HEK293T (cell line): ENCODE data around the gene PRMT3.

ENCODE experiments used
- CTCF ChIA-PET: fragments of 350-600 bp; formaldehyde crosslinking; extraction: SDS; loops from one replicate; lab custom pipeline; 2021; ENCODE audit warnings: antibody characterized with exemption, inconsistent platforms; lab: Yijun Ruan, JAX
- POLR2A ChIA-PET: fragments of 350-600 bp; formaldehyde crosslinking; extraction: SDS; loops from one replicate; lab custom pipeline; 2020; ENCODE audit warnings: antibody characterized with exemption, inconsistent platforms; lab: Yijun Ruan, JAX
- DNase-seq: peaks from one replicate; pipeline ENCODE4 v3.0.0; 2012; ENCODE audit warnings: mixed read lengths; ENCODE audit errors: extremely low spot score
- ARNT ChIP-seq: fragments of 450-650 bp; IDR thresholded peaks from 2 replicates; pipeline ENCODE4 v1.6.1; 2017; ENCODE audit warnings: mild to moderate bottlenecking
- BHLHE40 ChIP-seq: fragments of 450-650 bp; IDR thresholded peaks from 2 replicates; pipeline ENCODE4 v1.6.1; 2016; ENCODE audit warnings: mild to moderate bottlenecking, moderate library complexity, borderline replicate concordance
- CTBP1 ChIP-seq: fragments of 450-650 bp; IDR thresholded peaks from 2 replicates; pipeline ENCODE4 v1.6.1; 2016; ENCODE audit warnings: borderline replicate concordance
- ELF4 ChIP-seq: fragments of 450-650 bp; IDR thresholded peaks from 2 replicates; pipeline ENCODE4 v1.6.1; 2017; ENCODE audit warnings: antibody characterized with exemption
- FOXA1 ChIP-seq: fragments of 450-650 bp; IDR thresholded peaks from 2 replicates; pipeline ENCODE4 v1.6.1; 2016; ENCODE audit warnings: mild to moderate bottlenecking
- FOXK2 ChIP-seq: fragments of 450-650 bp; IDR thresholded peaks from 2 replicates; pipeline ENCODE4 v1.6.1; 2016; ENCODE audit warnings: mild to moderate bottlenecking
- FOXM1 ChIP-seq: fragments of 450-650 bp; IDR thresholded peaks from 2 replicates; pipeline ENCODE4 v1.6.1; 2017; ENCODE audit warnings: mild to moderate bottlenecking, borderline replicate concordance
- HDGF ChIP-seq: fragments of 450-650 bp; IDR thresholded peaks from 2 replicates; pipeline ENCODE4 v1.6.1; 2017; ENCODE audit warnings: antibody characterized with exemption, borderline replicate concordance
- L3MBTL2 ChIP-seq: fragments of 450-650 bp; conservative IDR thresholded peaks from 2 replicates; pipeline ENCODE4 v1.6.1; 2016; ENCODE audit warnings: mild to moderate bottlenecking
- LEF1 ChIP-seq: fragments of 450-650 bp; IDR thresholded peaks from 2 replicates; pipeline ENCODE4 v1.6.1; 2017; ENCODE audit warnings: mild to moderate bottlenecking, borderline replicate concordance
- NFRKB ChIP-seq: fragments of 450-650 bp; IDR thresholded peaks from 2 replicates; pipeline ENCODE4 v1.6.1; 2016; ENCODE audit warnings: mild to moderate bottlenecking, moderate library complexity
- SP1 ChIP-seq: fragments of 450-650 bp; IDR thresholded peaks from 2 replicates; pipeline ENCODE4 v1.6.1; 2017
- SUZ12 ChIP-seq: fragments of 450-650 bp; IDR thresholded peaks from 2 replicates; pipeline ENCODE4 v1.6.1; 2016; ENCODE audit warnings: mild to moderate bottlenecking
- TARDBP ChIP-seq: fragments of 450-650 bp; IDR thresholded peaks from 2 replicates; pipeline ENCODE4 v1.6.1; 2016
- ZNF384 ChIP-seq: fragments of 450-650 bp; IDR thresholded peaks from 2 replicates; pipeline ENCODE4 v1.6.1; 2016
- TF ChIP-seq, protein P1 (sequence below): fragments of 450-650 bp; IDR thresholded peaks from 2 replicates; pipeline ENCODE4 v1.6.1; 2016

PRMT3 gene

DNA sequence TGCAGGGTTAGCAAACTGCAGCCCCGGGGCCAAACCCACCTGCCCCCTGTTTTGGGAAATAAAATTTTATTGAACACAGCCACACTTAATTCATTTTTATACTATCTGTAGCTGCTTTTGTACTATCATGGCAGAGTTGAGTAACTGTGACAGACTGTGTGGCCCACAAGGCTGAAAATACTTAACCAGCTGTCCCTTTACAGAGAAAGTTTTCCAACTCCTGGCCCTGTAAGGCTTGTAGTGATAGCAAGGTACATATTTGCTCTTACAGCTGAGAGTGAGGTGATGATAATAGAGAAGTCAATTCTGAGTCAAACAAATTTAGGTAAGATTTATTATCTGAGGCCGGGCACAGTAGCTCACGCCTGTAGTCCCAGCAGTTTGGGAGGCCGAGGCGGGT, 124.5 kb downstream of the PRMT3 start:
- ChIA-PET CTCF (no interaction called here), POLR2A (no interaction called here)
- no peak for DNase-seq
- no peak for TF ChIP-seq HDGF
- TF ChIP-seq LEF1 = no peak
- no peak for TF ChIP-seq BHLHE40
- no peak for TF ChIP-seq TARDBP
- no peak for TF ChIP-seq CTBP1
- TF ChIP-seq ARNT = no peak
- TF ChIP-seq FOXM1 = no peak
- TF ChIP-seq NFRKB = no peak
- TF ChIP-seq ZNF384 = no peak
- no peak for TF ChIP-seq SUZ12
- TF ChIP-seq FOXK2 = no peak
- TF ChIP-seq ELF4 = no peak
- no peak for TF ChIP-seq SP1
- TF ChIP-seq L3MBTL2 = no peak
- no peak for TF ChIP-seq FOXA1

DNA sequence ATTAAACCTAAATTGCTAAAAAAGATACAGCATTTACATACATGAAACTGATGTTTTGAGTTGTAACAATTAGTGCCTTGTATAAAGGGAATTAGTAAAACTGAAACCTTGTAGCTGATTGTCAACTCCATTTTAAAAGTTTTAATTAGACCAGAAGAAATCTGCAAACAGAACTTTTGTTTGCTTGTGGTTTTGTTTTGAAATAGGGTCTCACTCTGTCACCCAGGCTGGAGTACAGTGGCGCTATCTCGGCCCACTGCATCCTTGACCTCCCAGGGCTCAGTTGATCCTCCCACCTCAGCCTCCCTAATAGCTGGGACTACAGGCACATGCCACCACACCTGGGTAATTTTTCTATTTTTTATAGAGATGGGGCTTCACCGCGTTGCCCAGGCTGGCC, 125.4 kb downstream of the PRMT3 start:
- POLR2A ChIA-PET = no interaction called here
- CTCF ChIA-PET = no interaction called here
- DNase-seq = no peak
- TF ChIP-seq ZNF384 (no peak), SP1 (no peak), LEF1 (no peak), FOXA1 (no peak), L3MBTL2 (no peak), FOXK2 (no peak), HDGF (no peak), TARDBP (no peak), NFRKB (no peak), FOXM1 (no peak), ELF4 (no peak), CTBP1 (no peak)

DNA sequence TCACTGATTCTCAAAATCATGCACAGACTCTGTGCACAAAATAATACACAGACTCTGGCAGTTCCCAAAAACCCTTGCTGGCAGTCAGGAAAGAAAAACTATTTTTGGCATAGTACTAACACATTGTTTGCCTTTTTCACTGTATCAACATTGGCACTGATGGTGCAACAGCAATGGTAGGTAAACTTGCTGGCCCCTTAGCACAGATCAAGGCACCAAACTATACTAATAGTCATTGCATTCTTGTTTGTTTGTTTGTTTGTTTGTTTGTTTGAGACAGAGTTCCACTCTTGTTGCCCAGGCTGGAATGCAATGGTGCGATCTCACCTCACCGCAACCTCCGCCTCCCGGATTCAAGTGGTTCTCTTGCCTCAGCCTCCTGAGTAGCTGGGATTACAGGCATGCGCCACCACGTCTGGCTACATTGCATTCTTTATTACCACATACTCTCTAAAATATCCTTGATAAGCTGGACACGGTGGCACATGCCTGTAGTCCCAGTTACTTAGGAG, 130.9 kb downstream of the PRMT3 start:
- TF ChIP-seq, protein P1, sequence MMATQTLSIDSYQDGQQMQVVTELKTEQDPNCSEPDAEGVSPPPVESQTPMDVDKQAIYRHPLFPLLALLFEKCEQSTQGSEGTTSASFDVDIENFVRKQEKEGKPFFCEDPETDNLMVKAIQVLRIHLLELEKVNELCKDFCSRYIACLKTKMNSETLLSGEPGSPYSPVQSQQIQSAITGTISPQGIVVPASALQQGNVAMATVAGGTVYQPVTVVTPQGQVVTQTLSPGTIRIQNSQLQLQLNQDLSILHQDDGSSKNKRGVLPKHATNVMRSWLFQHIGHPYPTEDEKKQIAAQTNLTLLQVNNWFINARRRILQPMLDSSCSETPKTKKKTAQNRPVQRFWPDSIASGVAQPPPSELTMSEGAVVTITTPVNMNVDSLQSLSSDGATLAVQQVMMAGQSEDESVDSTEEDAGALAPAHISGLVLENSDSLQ = no peak
- ChIA-PET POLR2A (no interaction called here), CTCF (no interaction called here)
- no peak for DNase-seq

DNA sequence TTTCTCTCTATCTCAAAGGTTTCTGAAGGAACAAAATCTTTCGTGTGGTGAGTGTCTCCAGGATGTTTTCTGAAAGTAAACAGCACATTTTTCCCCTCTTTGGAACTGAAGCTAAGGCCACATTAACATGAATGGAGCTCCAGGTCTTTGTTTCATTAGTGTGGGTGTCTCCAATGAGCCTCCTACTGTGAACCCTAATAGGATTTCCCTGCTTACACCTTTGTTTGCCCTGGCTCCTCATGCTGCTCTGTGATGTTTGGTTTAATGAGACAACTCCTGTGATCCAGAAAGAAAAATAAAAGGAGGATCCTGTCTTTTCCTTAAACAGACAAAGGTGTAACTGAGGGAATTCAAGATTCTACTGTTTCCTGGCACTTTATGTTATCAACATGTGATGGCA, 135.0 kb downstream of the PRMT3 start:
- POLR2A ChIA-PET = no interaction called here
- CTCF ChIA-PET = no interaction called here
- no peak for DNase-seq
- TF ChIP-seq ZNF384 = no peak
- no peak for TF ChIP-seq ARNT
- TF ChIP-seq FOXK2 = no peak
- no peak for TF ChIP-seq LEF1
- TF ChIP-seq L3MBTL2 = no peak
- TF ChIP-seq, protein P1 = no peak
- TF ChIP-seq FOXA1 = no peak
- no peak for TF ChIP-seq TARDBP
- TF ChIP-seq ELF4 = no peak
- no peak for TF ChIP-seq NFRKB
- no peak for TF ChIP-seq CTBP1
- TF ChIP-seq FOXM1 = no peak

DNA sequence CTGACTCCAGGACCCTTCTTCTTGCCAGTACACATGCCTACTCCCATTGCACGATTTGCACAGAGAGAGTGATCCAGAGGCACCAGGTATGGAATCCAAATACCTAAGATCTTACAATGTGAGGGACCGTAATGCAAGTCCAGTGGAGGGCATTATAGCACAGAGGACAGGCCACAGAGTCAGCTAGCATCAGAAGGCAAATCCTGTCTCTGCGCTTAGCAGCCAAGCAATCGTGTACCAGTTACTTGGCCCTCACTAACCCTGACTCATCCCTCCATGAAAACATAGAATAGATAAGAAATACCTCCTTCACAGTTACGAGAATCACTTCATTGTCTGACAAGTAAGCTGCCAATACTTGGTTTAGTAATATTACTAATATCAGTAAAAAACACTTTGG, 142.2 kb downstream of the PRMT3 start:
- ChIA-PET POLR2A (no interaction called here), CTCF (no interaction called here)
- no peak for TF ChIP-seq NFRKB
- TF ChIP-seq SP1 = no peak
- no peak for TF ChIP-seq SUZ12
- TF ChIP-seq LEF1 = no peak
- no peak for DNase-seq

DNA sequence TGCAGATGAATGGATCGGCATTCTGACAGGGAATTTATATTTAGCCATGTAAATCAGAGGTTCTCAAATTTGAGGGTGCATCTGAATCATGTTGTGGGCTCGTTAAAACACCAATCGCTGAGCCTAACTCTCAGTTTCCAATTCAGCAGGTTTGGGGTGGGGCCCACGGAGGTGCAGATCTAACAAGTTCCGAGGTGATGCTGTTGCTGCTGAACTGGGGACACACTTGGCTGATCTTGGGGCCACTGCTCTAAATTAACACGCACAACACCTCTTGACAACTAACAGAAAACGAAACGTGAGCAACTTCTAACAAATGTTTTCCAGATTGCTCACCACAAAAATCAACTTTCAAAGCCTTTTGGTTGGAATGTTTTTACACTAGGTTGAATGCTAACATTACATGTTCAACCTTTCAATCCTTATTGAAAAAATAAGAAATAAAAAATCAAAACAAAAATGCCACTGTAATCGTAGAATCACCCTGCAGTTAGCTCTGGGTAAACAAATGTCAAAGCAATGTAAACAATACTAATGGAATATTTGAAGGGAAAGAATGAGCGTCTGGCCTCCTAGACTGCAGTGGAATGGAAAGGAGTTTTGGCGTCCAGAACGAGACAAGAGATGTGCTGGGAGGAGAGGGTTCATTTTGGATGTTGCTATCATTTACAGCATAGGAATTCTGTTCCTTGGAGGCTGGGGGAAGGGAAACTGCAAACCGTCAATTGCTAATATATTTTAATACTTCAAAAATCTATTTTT, 143.6 kb downstream of the PRMT3 start:
- no peak for DNase-seq
- CTCF ChIA-PET = no interaction called here
- TF ChIP-seq FOXA1 (no peak), ARNT (no peak), FOXM1 (no peak), BHLHE40 (no peak), TARDBP (no peak), SUZ12 (no peak), LEF1 (no peak), HDGF (no peak), ZNF384 (no peak), ELF4 (no peak)
- TF ChIP-seq, protein P1 = no peak
- POLR2A ChIA-PET = no interaction called here
